HG03175 (cell line): ENCODE data around the gene KRTCAP2.
"Not testable (repeated sequence)": the region's sequence is repeated elsewhere in the genome, so short reads cannot be mapped to it uniquely, and the experiment has no call there.

Experiments
- ATAC-seq: cut with Tn5 transposase; IDR thresholded peaks from one replicate; pipeline ENCODE4 v1.9.1; 2021; ENCODE audit warnings: mild to moderate bottlenecking, moderate library complexity; ENCODE audit not compliant: unreplicated experiment

Gene KRTCAP2

DNA sequence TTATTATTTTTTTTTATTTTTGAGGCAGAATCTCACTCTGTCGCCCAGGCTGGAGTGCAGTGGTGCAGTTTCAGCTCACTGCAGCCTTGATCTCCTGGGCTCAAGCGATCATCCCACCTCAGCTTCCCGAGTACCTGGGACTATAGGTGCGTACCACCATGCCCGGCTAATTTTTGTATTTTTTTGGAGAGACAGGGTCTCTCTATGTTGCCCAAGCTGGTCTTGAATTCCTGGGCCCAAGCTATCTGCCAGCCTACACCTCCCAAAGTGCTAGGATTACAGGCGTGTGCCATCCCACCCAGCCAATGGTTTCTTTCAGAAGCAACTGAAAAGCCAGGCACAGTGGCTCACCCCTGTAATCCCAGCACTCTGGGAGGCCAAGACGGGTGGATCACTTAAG lies 2.3 kb downstream of the KRTCAP2 start:
- ATAC-seq = no peak

DNA sequence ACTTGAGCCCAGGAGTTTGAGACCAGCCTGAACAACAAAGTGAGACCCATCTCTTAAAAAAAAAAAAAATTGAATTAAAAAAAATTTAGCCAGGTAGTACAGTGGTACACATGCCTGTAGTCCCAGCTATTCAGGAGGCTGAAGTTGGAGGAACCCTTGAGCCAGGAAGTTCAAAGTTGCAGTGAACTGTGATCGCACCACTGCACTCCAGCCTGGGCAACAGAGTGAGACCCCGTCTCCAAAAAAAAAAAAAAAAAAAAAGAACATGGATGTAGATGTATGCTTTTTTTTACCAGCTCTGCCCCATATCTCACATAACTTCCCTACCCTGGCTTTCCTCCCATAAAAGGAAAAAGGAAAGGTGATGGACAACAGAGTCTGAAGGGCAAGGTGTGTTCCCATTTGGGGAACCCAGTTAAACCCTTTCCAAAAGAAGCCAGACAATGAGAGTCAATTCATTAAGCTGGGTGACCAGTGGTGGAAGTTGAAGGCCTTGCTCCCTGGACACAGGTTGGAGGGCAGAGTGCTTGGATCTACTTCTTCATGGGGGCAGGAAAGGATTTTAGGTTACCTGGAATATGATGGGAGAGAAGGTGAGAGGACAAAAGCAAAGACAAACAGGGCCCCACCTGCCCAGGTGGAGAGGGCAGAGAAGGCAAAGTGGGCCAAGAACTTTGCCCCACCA lies 2.9 kb downstream of the KRTCAP2 start:
- no peak for ATAC-seq

DNA sequence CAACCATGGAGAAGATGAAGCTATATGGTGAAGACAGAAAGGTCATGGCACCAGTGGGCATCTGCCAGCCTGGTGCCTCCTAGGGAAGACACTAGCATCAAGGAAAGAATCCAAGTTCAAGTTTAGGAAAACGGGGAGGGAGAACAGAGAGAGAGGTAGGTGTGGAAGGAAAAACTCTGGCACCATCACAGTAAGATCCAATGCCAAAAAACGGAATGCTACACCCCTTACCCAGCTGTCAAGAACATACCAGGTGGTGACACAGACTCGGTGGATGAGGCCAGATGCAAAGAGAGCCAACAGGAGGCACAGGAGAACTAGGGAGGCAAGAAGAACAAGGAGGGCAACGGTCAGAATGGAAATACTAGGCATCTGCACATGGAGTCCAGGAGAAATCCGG lies 3.6 kb downstream of the KRTCAP2 start:
- ATAC-seq = no peak

DNA sequence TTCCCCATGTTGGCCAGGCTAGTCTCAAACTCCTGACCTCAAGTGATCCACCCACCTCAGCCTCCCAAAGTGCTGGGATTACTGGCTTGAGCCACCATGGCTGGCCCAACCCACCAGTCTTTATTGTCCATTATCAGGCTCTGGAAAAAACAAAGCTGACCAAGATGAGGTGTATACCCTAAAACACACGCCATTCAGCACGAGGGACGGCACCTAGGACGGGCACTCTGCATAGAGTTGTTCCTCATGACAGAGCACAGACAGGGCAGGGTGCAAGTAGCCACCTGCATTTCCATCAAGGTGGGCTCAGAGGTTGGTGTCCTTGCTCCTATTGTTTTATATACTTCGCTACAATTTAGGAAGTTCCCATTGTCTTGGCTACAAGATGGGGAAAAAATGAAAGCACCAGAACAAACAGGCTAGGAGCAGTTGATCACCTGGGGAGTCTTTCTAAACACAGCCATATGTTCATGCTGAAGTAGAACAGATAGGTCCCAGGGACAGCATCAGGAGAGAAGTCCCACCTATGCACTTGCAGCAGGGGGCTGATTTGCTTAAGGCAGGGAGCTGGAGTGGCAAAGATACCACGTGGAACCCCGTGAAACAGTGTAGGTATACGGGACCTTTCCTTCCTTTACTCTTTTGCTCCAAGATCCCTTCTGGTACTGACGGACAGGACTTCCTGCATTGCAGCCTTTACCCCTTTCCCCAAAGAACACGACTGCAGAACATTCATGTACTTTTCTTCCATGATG lies 4.5 kb downstream of the KRTCAP2 start:
- no peak for ATAC-seq

DNA sequence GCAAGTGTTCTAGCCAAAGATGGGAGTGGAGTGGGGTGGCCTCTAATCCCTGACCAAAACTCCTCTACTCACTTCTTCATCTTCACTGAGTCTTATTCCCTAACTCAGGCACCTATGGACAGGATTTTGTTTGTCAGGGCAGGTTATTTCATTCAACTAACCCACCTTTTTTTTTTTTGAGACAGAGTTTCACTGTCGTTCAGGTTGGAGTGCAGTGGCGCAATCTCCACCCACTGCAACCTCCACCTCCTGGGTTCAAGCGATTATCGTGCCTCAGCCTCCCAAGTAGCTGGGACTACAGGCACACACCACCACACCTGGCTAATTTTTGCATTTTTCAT lies 5.0 kb downstream of the KRTCAP2 start:
- ATAC-seq = not testable (repeated sequence)

DNA sequence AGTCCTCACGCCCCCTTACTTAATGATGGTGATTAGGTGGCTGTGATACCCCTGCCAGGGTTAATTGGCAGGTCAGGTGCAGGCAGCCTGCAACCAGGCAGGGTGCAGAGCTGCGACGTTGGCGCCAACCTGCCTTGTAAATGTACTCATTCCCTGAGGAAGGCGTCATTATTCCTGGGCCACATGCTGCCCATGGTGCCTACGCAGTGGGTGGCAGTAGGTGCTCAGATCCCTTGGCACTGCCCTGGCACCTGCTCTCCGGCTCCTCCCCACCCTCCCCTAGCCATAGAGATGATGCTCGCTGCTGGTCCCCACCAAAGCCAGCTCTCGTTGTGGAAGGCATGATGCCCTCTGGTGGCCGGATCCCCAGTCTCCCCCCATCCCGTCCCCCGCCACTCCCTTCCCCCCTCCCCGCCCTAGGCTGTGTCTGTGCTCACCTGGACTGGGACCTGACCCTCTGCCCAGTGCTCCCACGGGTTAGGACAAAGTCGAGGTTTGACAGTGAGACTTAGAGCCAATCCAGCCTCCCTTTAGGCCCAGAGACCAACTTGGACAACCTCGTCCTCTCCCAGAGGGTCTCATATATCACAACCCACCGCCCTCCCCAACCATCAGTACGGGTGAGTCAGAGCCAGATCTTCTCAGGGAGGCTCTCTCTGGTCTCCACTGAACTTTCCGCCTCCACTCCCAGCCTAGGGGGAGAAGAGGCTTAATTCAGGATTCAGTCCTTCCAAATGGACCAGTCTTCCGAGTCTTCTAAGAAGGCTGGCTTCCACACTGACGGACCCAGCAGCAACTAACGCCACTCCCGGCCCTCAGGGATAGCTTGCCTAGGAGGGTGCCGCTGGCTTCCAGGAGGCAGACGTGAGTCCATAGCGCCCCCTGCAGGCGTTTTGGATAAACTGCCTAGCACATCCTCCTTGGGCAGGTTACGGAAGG lies 5.7 kb downstream of the KRTCAP2 start:
- ATAC-seq = peak; percentile 47

DNA sequence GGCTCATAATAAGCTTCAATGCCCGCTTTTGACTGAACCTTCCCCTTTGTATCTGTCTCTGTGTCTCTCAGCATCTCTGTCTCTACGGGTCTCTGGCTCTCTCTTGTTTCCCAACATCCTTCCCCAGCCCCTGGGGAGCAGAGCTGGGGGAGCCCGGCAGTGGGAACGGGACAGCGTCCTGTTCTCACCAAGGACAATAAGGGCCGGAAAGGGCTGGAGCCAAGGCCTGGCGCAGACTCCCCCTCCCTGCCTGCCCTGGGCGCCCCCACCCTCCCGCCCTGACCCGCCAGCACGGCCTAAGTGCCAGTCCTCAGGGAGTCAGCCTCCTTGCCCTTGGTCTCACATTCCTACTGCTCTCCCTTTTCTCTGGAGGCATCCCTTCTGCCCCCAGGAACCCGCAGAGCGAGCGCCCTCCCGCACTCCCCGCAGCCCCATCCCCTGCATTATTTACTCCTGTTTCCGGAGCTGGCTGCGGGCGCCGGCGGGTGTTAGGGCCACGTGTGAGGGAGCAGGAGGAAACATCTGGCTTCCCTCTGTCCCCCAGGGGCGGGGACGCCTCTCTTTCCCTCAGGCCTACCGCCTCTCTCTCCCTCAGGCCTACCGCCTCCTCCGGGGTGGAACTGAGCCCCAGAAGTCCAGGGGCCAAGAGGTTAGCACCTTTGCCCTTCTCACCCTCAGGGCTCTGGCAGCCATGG lies 6.5 kb downstream of the KRTCAP2 start:
- ATAC-seq = no peak

DNA sequence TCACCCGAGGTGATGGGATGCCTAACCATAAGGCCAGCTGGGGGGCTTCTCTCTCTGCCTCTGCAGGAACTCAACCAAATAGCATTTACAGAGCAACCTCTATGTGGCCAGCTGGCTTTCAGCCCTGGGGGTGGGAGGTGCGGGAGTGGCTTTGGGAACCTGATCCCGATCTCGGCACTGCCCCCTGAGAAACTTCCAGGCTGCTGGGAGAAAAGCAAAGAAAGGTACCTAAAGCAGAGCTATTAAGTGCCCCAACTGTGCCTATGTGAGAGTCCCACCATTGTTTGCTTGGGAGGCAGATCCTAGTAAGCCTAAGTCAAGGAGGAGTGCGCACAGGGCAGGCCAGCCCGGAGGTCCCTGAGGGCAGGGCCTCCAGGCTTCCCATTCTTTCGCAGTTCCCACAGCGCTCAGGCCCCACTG lies 7.0 kb downstream of the KRTCAP2 start:
- no peak for ATAC-seq

DNA sequence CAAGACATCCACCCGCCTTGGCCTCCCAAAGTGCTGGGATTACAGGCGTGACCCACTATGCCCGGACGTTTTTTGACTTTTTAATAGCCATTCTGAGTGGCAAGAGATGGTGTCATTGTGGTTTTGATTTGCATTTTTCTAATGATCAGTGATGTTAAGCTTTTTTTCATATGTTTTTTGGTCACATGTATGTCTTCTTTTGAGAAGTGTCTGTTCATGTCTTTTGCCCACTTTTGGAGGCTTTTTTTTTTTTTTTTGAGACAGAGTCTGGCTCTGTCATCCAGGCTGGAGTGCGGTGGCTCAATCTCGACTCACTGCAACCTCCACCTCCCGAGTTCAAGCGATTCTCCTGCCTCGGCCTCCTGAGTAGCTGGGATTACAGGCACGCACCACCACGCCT lies 8.5 kb downstream of the KRTCAP2 start:
- ATAC-seq = not testable (repeated sequence)

DNA sequence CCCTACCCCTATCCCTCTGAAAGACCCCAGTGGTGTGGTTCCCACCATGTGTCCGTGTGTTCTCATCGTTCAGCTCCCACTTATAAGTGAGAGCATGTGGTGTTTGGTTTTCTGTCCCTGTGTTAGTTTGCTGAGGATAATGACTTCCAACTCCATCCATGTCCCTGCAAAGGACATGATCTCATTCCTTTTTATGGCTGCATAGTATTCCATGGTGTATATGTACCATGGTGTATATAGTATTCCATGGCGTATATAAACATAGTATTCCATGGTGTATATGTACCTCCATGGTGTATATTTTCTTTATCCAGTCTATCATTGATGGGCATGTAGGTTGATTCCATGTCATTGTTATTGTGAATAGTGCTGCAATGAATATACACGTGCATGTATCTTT lies 9.3 kb downstream of the KRTCAP2 start:
- ATAC-seq = not testable (repeated sequence)

DNA sequence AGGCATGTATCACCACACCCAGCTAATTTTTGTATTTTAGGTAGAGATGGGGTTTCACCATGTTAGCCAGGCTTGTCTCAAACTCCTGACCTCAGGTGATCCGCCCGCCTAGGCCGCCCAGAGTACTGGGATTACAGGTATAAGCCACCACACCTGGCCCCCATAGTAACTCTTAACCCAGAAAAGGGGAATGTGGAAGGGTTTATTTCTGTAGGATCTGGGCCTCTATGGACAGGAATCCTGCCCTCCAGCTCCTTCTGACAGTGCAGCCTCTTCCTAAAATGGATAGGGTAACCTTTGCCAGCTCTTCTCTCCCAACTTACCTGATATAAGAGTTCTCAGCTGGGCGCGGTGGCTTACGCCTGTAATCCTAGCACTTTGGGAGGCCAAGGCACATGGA lies 10.5 kb downstream of the KRTCAP2 start:
- not testable (repeated sequence) for ATAC-seq

DNA sequence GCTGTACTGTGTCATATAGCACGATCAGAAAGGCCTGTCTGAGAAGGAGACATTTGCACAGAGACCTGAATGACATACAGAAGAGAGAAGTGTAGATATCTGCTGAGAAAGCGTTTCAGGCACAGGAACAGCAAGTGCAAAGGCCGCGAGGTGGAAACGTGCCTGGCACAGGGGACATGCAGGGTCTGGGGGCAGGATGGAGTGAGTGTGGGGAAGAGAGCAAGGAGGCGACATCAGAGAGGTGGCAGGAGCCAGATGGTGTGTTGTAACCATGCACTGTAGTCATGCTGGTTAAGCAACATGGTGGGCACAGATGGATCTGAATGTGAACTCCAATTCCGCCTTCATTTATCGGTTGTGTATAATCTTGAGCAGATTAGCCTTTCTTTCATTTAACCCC lies 13.0 kb downstream of the KRTCAP2 start:
- ATAC-seq = no peak

DNA sequence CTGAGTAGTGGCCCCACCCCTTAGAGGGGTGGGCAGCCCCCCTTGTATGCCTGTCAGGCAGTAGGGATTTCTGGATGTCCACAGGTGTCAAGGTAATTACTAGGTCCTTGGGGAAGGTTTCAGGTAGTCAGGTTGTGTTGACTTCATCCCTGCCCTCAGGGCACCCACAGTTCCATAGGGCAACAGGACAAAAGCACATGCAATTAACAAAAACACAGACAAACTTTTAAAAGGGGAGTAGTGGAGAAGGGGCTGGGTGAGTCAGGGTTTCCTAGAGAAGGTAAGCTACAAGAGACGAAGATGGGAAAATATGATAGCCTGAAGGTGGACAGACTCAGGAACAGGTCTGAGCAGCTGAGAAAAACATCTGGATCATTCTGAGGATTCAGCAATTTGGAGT lies 14.1 kb downstream of the KRTCAP2 start:
- ATAC-seq = no peak

DNA sequence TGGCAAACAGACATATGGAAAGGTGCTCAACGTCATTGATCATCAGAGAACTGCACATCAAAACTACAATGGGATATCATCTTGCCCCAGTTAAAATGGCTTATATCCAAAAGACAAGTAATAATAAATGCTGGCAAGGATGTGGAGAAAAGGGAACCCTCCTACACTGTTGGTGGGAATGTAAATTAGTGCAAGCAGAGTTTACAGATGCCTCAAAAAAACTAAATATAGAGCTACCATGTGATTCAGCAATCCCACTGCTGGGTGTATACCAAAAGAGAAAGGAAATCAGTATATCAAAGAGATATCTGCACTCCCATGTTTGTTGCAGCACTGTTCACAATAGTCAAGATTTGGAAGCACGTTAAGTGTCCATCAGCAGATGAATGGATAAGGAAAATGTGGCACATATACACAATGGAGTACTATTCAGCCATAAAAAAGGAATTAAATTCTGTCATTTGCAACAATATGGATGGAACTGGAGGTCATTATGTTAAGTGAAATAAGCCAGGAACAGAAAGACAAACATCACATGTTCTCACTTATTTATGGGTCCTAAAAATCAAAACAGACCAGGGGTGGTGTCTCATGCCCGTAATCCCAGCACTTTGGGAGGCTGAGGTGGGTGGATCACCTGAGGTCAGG lies 17.0 kb downstream of the KRTCAP2 start:
- ATAC-seq = not testable (repeated sequence)

DNA sequence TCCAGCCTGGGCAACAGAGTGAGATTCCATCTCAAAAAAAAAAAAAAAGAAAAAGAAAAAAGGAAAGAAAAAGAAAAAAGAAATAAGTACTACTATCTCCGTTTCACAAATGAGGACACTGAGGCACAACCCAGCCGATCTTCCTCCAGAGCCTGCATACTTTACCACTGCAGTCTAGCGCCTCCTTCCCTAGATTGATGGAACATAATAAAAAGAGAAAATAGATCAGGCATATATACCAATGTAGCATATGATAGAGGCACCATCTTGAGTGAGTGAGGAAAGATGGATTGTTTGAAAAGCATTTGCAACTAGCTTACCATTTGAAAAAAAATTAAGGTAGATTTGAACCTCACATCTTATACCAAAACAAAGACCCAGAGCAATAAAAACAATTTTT lies 27.6 kb downstream of the KRTCAP2 start:
- ATAC-seq = no peak

DNA sequence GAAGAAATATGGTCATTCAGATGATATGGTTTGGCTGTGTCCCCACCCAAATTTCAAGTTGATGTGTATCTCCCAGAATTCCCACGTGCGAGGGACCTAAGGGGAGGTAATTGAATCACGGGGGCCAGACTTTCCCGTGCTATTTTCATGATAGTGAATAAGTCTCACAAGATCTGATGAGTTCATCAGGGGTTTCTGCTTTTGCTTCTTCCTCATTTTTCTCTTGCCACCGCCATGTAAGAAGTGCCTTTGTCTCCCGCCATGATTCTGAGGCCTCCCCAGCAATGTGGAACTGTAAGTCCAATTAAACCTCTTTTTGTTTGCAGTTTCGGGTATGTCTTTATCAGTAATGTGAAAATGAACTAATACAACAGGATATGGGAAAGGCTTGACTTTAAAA lies 31.4 kb downstream of the KRTCAP2 start:
- no peak for ATAC-seq

DNA sequence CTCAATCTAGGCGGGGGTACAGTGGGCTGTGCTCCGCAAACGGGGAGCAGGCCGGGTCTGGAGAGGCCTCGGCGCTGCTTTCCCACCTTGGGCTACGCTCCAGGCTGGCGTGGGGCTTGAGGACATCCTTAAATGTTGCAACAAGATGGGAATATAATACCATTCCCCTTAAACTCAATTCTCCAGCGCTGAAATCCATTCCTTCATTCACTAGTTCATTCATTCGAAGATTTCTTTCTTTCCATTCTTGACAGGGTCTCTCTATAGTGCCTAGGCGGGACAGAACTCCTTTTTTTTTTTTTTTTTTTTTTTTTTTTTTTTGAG lies 32.5 kb downstream of the KRTCAP2 start:
- no peak for ATAC-seq

DNA sequence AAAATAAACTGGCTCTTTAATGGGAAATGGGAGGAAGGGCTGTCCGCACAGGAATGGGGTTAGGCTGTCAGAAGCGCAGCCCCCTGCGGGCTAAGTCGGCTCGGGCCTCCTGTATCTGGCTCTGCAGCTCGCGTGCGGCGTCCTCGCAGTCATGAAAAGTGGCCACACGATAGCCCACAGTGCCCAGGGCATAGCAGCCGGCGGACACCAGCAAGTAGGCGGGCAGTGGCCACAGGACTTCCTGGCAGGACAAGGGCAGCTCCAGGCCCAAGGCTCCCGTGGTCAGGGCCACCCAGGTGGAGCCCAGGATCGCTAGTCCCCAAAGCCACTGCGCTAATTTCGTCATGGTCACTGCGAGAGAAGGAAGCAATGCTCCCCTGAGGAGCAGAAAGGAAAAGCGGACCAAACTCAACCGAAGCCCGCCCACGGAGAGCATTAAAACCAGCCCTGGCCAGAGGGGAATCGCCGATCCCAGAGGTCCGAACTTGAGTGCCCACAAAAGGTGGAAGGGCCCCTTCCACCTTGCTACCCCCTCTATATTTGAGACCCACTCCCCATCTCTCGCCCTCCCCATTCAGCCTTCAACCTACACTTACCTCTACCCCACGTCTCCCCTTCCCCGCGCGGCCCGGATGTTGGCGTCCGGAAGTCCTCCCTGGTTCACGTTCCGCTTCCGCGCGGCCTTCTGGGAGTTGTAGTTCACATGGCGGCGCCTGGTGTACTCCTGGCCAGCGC lies 33.0 kb downstream of the KRTCAP2 start, which contains the start of gene DPM3:
Gene DPM3 (minus strand): TSS at position 637 of the 735 bp plus-strand sequence. CDS start 291 bp downstream, at position 346.
- peak; percentile 72 for ATAC-seq

DNA sequence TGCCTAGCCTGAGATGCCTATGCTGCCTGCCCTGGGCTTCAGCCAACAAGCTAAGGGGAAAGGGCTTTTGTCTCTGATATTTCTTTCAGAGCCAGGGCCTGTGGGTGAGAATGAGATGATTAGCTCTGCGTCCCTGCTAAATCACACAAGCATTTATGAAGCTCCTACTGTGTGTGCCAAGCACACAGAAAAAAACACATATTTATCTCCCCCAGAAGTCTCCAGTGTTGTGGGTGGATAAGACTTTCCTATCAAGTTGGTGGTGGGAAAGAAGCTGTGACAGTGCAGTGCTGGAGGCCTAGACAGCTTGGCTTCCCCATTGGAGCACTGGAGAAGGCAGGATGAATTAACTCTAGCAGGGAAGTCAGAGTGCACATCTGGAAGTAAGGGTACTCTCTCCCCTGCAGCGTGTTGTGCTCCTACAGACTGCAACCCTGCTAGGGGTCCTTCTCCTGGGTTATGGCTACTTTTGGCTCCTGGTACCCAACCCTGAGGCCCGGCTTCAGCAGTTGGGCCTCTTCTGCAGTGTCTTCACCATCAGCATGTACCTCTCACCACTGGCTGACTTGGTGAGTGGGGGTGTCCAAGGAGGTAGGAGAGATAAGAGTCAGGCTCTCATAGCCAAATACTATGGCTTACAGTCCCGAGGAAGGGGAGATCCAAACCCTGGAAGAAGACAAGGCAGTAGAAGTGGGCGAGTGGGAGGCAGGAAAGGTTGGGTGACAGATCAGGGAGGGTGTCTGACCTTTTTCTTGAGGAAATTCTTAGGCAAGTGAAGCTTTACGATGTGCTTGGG lies 35.8 kb downstream of the KRTCAP2 start:
- ATAC-seq = no peak
